Upper lobe of right lung (tissue), 1 donor: ENCODE data around the gene LRRC71. TPM values are rescaled to one million over a fixed set of nuclear protein-coding genes. Genes with fewer than 3 reads are reported as not detected.

Source experiments
- ATAC-seq: fragments of 200-7000 bp; cut with Tn5 transposase; one replicate; pipeline ENCODE4 v1.9.1; 2020; ENCODE audit warnings: mild to moderate bottlenecking, moderate library complexity
- DNase-seq: peaks from one replicate; pipeline ENCODE4 v3.0.0-alpha.2; 2020
- H3K27ac ChIP-seq: fragments of 200-600 bp; one replicate; pipeline ENCODE4 v1.8.0; 2022
- H3K27me3 ChIP-seq: fragments of 200-600 bp; one replicate; pipeline ENCODE4 v1.8.0; 2022; ENCODE audit warnings: mild to moderate bottlenecking
- H3K36me3 ChIP-seq: fragments of 200-600 bp; one replicate; pipeline ENCODE4 v1.8.0; 2022
- H3K4me1 ChIP-seq: fragments of 200-600 bp; one replicate; pipeline ENCODE4 v1.8.0; 2022
- H3K4me3 ChIP-seq: fragments of 200-600 bp; one replicate; pipeline ENCODE4 v1.8.0; 2022; ENCODE audit warnings: mild to moderate bottlenecking
- H3K9me3 ChIP-seq: fragments of 200-600 bp; one replicate; pipeline ENCODE4 v1.8.0; 2022
- CTCF ChIP-seq: fragments of 200-600 bp; IDR thresholded peaks from one replicate; pipeline ENCODE4 v1.8.0; 2022; ENCODE audit warnings: antibody characterized with exemption
- intact Hi-C: fragments of 100-400 bp; cut with DNase I; formaldehyde crosslinking; loops from one replicate; pipeline ENCODE4 v1.11.0; 2022
- total RNA-seq: library from RNA; stranded (reverse); fragmentation: NEBNext Ultra II Directional; extraction: Animal tissue kit (Norgen Biotek cat#: 25700); gene quantifications from one replicate; pipeline ENCODE4 v1.2.1, GENCODE V29; 2021
- donor health status: DM: no; HTN: yes; CAD: no; lungs with severe emphysema.

LRRC71 gene
- total RNA-seq, 1 donor from 2014 or later = 0.26 TPM

GRCh38 chr1:156928043-156928602 lies 7.7 kb downstream of the LRRC71 start:
- no peak for TF ChIP-seq CTCF
- Histone ChIP-seq H3K36me3 (no peaks in the 10 kb centered on the region), H3K9me3 (no peaks in the 10 kb centered on the region), H3K27me3 (peaks cover 50% of the 10 kb centered on the region), H3K27ac (no peak overlapping the region), H3K4me3 (peak overlapping the region; percentile 8), H3K4me1 (peaks cover 23% of the 10 kb centered on the region)
- DNase-seq = no peak
- intact Hi-C loops = no loop called here
- ATAC-seq = no peak

- Histone ChIP-seq H3K36me3 (no peaks in the 10 kb centered on the region), H3K4me3 (no peak overlapping the region), H3K4me1 (peaks cover 11% of the 10 kb centered on the region), H3K9me3 (no peaks in the 10 kb centered on the region), H3K27ac (no peak overlapping the region), H3K27me3 (peaks cover 34% of the 10 kb centered on the region)
- no peak for ATAC-seq
- DNase-seq = no peak
- intact Hi-C loops = no loop called here
- TF ChIP-seq CTCF = no peak
Measured at GRCh38 chr1:156929596-156930238, 9.3 kb downstream of the LRRC71 start.

GRCh38 chr1:156930483-156930882 lies 10.1 kb downstream of the LRRC71 start:
- DNase-seq (no peak), ATAC-seq (no peak)
- no peak for TF ChIP-seq CTCF
- Histone ChIP-seq H3K27ac (no peak overlapping the region), H3K9me3 (no peaks in the 10 kb centered on the region), H3K27me3 (peaks cover 28% of the 10 kb centered on the region), H3K4me1 (peaks cover 11% of the 10 kb centered on the region), H3K36me3 (peaks cover 8% of the 10 kb centered on the region), H3K4me3 (no peak overlapping the region)
- intact Hi-C loops = no loop called here

GRCh38 chr1:156931211-156931952 lies 10.9 kb downstream of the LRRC71 start:
- H3K9me3 ChIP-seq = no peaks in the 10 kb centered on the region
- peak; percentile 45 for ATAC-seq
- peaks cover 11% of the 10 kb centered on the region for H3K36me3 ChIP-seq
- H3K27ac ChIP-seq = no peak overlapping the region
- TF ChIP-seq CTCF = no peak
- H3K4me1 ChIP-seq = peaks cover 11% of the 10 kb centered on the region
- DNase-seq = no peak
- intact Hi-C loops = no loop called here
- H3K27me3 ChIP-seq = peaks cover 26% of the 10 kb centered on the region
- peak overlapping the region; percentile 11 for H3K4me3 ChIP-seq

- H3K36me3 ChIP-seq = peaks cover 11% of the 10 kb centered on the region
- ATAC-seq (no peak), DNase-seq (no peak)
- H3K4me1 ChIP-seq = peaks cover 11% of the 10 kb centered on the region
- H3K4me3 ChIP-seq = no peak overlapping the region
- intact Hi-C loops = no loop called here
- H3K27ac ChIP-seq = no peak overlapping the region
- TF ChIP-seq CTCF = no peak
- H3K9me3 ChIP-seq = no peaks in the 10 kb centered on the region
- H3K27me3 ChIP-seq = peaks cover 20% of the 10 kb centered on the region
Measured at GRCh38 chr1:156931974-156932710, 11.7 kb downstream of the LRRC71 start.
